Ovary (tissue), 1 donor: ENCODE data around the gene DLL3.

Experiments used
- EP300 ChIP-seq: sonication (generic); formaldehyde crosslinking; IDR thresholded peaks from one replicate; pipeline ENCODE4 v1.6.1; 2017; ENCODE audit warnings: antibody characterized with exemption
- POLR2A ChIP-seq: fragments of 450-650 bp; IDR thresholded peaks from one replicate; pipeline ENCODE4 v1.6.1; 2017; ENCODE audit warnings: antibody characterized with exemption, mild to moderate bottlenecking, moderate library complexity

DNA sequence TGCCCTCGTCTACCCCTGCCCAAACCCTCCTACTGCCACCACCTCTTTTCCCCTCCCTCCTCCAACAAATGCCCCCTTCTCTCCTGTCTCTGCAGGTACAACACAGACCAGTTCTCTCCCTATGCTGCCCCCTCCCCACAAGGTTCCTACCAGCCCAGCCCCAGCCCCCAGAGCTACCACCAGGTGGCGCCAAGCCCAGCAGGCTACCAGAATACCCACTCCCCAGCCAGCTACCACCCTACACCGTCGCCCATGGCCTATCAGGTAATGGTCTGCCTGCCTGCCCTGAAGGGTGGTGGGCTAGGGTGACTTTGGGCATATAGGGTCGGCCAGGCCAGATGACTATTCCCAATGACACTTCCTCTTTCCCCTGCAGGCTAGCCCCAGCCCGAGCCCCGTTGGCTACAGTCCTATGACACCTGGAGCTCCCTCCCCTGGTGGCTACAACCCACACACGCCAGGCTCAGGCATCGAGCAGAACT lies 24.6 kb upstream of the DLL3 start:
- TF ChIP-seq POLR2A (no peak), EP300 (no peak)
